CD4-positive, alpha-beta T cell treated with Interleukin-4 for 4 hours (primary cell): ENCODE measurements around the gene PLD1.

Experiments
- DNase-seq: peaks from one replicate; pipeline ENCODE4 v3.0.0-alpha.2; 2020

The PLD1 gene

DNA sequence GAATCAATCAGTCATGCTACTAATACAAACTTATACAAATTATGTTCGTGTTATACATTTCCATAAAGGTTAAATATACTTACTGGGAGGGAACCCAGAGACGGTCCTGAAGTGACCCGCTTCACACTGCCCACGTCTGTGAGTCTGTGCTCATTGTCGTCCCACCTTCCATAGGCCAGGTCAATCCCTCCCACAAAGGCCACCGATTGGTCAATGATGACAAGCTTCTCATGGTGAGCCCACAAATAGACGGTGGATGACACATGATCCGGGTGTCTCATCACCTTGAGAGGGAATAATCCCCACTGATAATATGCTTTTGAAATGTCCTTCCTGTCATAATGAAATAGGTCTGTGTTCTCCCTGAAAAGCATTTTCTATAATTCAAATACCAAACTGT is 121.7 kb downstream of the PLD1 start:
- no peak for DNase-seq

DNA sequence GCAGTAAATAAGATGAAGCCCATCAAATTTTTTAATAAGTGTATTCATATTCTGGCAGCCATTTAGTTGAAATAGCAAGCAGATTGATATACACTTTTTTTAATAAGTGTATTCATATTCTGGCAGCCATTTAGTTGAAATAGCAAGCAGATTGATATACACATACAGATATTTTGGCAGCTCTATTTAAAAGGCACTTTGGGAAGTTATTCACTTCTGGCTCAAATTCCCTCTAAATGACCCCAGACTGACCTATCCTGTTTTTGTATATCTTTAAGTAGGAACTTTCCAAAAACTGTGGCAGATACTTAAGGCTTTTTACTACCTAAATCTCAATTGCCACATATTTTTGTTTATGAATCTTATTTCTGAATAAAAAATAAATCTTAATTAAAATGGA is 122.3 kb downstream of the PLD1 start:
- DNase-seq: no peak

DNA sequence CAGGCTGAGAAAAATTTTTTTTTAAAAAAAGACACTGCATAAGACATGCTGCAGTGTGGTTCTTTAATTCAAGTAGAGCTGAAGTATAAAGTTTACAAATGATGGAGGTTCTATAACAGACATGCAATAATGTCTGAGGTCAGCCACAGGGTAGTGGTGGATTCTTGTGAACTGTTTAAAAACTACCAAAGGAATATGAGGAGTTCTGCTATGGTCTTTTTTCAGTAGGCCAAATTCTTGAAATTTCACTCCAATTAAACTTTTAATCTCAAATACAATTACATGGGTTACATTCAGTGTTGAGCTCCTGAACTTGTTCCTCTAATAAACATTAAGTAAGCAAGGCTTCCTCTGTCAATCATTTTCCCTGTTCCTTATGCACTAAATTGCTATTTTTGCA is 122.7 kb downstream of the PLD1 start:
- no peak for DNase-seq

DNA sequence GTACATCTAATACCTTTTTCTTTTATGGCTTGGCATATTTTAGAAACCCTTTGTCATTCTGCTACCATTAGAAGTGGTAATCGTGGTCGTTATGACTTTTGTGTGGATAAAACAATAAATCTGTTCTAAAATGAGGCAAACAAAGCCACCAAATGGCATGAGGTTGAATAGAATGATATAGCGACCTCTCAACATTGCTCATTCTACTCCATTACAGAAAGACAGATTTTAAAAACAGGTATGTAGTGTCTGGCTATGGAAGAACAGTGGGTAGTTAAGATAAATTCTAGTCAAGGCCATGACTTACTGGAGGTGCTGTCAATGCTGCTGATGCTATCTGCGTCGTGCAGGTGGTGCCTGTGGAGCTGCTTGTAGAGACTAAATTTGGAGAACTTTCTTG is 123.2 kb downstream of the PLD1 start:
- no peak for DNase-seq

DNA sequence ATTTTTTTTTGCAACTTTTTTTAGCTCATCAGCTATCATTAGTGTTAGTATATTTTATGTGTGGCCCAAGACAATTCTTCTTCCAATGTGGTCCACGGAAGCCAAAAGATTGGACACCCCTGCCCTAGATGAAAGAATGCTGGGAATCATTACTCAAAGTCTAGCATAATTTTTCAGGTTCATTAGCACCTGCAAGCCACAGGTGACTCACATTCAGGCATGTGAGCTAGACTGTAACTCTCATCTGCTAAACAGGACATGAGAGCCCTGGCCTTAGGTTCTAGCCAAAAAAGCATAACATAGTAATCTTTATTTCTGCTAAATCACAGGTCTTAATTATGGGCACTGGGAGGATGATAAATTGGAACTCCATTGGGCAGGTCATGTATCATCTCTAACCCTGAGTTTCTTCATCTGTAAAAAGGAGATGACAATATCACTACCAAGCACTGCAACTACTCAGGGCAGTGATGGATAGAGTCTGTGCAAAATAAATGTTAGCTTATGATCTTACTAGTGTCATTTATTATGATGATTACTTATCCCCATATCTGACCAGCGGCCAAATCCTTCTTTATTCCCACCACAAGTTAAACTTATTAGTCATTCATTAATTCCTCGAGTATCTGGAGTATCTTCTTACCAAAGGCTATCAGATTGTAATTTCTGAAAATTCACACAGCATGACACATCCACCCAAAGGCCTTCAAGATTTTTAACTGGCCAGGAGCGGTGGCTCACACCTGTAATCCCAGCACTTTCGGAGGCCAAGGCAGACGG is 125.0 kb downstream of the PLD1 start:
- DNase-seq: no peak

DNA sequence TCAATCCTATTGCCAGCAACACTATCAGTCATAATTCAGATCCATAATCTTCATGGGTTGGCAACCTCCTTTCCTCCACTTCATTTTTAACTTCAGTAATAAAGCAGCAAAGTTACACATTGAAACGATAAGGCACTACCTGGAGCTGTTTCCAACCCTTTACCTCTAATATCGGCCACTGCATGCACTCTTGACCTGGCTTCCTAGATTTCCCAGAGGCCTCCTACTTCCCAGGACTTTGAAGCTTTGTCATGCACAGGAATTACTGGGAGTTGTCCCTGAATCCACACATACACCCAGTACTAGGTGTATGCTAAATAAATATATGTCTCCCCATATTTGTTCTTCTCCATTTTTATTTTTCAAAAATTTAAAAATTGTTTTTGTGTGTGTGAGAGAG is 126.1 kb downstream of the PLD1 start:
- DNase-seq: no peak

DNA sequence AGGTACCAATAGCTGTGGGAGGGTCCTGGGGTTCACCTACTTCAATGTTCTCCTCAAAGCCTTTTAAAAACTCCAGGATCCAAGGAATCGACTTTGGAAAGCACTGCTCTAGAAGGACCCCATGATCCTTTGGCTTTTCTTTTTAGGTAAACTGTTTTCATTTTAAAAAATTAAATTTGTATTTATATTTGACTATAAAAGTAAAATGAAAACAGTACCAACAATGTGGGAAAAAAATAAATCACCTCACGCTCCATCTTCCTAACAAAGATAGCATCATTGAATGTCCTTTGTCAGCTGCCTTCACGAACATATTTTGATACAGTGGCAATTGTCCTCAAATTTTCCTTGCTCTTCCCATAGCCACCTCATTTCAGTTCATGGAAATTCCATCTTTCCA is 127.5 kb downstream of the PLD1 start:
- DNase-seq: no peak

DNA sequence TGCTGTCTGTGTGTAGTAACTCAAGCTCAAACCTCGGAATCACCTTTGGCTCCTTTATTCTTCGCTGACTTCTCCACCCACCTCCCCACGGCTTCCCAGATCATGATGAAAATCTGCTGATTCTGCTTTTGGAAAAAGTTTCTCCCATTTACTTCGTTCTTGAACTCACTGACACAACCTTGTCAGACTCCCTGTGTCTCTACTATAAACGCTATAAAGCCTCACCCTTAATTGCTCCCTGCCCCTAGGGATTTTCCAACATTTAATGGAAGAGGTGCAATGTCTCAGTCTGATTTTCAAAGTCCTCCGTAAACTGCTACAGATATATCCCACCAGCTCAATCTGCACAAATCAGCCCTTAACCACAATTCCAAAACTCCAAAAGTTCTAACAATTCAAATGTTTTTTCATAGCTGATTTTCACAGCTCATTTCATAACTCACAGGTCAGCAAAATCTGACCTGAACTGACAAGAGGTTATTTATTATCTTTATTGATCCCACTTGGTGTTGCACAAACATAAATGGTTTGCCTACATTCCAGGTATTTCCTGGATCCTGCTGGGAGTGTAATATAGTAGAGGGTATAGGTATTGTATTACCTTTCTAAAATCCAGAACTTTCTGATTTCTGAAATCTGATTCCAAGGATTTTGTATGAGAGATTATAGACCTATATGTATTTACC is 129.4 kb downstream of the PLD1 start:
- no peak for DNase-seq

DNA sequence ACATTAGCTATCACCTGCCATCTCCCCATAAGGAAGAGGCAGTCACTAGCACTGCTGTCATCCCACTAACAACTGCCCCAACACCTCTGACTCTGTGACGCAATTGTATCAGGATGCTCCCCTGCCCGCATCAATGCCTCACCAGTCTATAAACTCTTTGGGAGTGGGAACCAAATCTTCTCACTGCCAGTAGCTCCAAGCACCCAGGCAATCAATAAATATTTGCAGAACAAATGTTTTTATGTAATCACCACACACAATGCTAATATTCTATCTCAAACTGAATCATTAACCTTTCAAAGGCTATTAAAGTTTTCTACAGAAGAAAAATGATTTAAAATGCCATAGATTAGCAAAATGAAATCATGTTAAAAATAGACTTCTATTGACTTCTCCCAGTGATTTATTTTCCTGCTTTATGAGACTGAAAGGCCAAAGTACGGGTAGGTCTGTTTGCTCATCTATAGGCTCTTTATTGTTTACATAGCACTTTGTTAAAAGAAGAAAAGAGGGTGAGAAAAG is 131.3 kb downstream of the PLD1 start:
- DNase-seq: no peak

DNA sequence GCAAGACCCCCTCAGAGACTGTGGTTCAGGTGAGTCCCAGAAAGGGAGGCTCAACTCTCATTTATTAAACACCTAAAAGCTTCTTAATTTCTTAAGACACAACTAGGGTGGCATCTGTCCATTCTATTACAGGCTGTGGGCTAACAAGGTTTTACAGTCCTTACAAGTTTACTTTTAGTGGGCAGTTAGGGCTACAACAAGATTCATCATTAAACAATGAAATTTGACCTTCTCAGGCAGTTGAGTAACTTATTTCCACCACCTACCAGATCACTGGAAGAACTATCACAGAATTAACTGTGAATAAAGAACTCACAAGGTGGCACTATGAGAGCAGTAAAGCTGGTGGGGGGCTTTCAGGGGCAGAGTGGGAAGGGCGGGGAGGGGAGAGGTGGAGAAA is 132.6 kb downstream of the PLD1 start:
- no peak for DNase-seq

DNA sequence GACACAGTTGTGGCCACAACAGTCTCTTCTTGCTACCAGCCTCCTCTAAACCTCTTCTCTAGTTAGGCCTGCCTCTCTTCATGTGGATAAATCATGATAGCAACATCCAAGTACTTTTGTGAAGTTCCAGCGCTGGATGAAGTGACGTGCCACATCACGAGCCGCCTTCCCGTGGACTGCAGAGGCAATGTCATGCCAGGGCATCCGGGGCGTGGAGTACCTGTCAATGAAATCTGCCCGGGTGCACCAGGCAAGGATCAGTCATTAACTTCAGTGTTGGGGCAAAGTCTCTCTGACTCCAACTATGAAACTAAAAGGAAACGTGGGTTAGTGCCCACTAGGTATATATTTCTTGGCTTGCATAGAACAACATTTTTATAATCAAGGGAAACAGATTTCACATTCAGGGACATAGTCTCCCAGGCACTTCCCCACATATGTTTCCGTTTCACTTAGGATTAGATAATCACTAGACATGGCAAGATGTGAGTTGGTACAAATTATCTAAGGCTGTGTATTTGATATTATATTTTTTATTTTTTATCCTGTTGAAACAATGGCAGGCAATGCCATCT is 133.6 kb downstream of the PLD1 start:
- DNase-seq: no peak

DNA sequence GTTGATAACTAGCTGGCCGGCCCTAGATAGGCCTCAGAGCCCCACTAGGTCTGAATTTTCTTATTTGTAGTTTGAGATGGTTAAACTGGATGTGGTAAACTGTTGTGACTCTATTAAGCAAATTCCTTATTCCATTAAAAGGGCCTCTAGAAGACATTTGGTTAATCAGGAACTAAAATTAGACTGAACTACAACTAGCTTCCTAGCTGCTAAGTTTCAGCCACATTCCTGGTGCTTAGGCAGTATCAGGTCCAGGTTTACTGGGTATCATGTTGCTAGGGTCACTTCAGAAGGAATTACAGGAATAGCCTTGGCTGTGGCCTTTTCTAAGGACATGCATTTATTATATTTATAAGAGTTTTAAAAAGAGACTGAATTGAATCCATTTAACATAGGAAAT is 136.3 kb downstream of the PLD1 start:
- no peak for DNase-seq

DNA sequence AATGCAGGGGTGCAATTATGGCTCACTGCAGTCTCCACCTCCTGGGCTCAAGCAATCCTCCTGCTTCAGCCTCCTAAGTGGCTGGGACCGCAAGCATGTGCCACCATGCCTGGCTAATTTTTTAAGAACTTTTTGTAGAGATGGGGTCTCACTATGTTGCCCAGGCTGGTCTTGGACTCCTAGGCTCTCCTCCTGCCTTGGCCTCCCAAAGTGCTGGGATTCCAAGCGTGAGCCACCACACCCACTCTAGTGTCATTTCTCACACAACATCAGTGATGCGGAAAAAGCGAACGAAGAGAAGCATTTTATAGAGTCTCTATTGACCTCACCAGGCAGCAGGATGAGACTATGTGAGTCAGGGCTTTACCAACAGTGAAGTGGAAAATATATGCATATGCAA is 137.7 kb downstream of the PLD1 start:
- DNase-seq: no peak

DNA sequence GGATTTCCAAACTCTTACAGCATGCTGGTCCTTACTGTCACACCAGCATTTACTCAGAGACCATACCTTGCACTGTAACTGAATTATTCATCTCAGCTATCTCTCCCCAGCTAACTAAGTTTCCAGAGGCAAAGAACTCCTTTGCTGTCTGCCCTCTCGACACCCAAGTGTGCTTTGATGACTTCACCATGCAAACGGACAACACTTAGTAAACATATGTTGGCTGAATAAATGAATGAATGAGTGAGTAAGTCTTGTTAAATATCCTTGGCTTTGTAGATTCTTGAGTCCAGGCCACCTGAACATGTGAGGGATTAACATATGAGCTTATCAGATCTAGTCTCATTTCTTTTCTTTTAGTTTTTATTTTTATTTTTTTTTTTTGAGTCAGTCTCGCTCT is 138.2 kb downstream of the PLD1 start:
- DNase-seq: no peak

DNA sequence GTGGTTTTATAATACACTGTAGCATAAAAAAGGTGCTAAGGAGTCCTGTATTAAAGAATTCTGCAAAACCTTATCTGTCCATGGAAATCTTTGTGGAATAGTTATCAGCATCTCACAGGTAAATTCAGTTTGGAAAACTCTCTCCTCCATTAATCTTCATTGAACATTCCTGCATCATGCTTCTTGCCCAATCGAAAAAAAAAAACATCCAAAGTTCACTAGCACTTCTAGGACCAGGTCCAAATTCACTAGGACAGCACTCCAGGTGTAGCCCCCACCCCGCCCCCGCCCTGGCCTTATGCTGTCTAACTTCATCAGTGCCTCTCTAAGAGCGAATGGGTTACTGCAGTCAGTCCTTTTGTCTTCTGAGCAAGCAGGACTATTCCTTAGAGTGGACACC is 138.6 kb downstream of the PLD1 start:
- no peak for DNase-seq

DNA sequence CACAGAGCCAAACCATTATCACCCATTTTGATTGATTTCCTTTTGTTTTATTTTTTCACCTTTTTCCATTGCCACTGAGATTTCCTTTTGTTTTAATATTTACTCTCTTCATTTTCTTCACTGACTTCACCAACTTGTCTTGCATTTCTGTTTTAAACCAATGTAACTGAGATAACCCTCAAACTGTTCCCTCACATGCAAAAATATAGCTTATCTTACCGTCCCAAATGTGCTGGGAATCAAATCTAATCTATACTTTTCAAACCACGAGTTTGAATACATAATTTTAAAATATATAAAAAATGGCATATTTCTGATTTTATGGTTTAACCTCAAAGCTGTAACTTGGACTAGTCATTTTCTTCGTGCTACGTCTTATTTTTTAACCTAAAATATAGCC is 143.8 kb downstream of the PLD1 start:
- DNase-seq: no peak

DNA sequence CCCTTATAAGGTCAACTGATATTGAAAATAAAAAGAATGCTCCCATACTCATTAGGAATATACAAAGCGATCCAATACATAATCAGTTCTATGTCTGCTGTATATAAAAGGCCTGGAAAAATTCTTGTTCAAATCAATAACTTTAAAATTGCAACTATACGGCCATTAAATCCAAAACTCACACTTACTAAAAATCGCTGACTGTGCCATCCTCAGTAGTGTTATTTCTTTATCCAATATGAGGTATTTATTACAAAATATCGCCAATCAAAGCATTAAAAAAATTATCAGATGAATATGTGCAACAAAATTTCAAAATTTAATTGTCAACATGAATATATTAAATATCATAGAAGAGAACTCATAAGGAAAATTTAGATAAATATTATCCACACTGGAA is 146.5 kb downstream of the PLD1 start:
- no peak for DNase-seq

DNA sequence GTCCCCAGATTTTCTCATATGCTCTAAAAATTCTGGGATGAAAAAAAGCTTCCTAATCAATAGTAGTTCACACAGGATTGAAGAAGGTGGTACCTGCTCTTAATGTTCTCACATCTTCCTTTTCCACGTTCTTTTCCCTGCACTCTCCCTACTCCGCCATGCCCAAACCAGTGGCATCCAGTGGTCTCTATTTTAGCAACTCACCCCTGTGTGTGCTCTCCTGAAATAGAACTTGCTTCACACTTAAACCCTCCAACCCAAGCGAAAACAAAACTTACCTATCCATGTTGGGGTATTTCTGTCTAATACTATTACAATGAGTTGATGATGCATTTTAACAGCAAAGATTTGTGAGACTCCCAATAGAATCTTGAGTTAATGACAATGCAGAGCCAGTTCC is 148.8 kb downstream of the PLD1 start:
- no peak for DNase-seq

DNA sequence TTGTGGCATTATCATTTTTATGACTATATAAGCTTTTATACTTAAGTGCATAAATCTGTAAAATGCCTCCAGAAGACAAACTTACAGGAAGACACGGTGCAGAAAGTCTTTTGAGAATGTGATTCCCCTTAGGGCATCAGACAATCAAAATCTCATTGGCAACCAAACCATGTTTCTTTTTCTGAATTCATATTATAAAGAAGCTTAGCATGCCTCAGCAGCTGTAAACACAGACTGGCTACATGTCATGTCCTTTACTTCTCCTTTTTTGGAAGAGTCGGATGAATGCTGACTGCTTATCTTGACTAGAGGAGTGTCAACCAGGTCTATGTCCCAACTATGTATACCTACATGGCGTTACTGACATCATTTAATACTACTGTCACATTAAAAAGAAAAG is 150.1 kb downstream of the PLD1 start:
- DNase-seq: no peak

DNA sequence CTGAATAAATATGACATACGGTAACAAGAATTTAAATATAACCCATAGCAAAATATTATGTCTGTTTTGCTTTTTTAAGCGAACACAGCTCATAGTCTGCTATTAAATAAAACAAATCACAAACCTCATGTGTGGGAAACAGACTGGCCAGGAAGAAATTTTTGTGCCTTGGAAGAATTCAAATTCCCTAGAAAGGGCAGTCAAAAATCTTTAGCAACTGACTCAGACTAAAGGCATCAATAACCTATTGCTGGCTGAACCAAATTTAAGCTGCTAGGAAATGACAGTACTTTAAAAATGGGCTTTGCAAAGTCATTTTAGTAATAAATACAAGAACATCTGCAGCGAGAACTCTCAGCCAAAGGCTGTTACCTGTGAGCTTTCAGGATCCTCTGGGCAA is 151.4 kb downstream of the PLD1 start:
- no peak for DNase-seq

DNA sequence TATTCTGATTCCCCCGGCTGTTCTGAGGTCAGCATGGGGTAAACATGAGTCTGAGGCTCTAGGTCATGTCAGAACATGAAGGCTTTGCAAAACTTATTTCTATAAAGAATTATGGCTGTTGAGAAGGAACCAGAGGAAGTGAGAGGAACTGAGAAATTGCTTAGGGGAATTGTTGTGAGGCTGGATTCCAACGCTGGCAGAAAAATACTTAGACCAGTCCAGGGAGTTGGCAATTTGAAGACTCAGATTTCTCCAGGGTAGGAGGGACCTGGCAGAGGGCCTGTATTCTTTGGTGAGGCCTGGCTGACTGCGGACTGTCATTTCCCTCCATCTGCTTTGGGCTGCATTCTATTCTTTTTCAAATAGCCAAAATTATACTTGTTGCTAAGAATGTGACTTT is 155.5 kb downstream of the PLD1 start:
- no peak for DNase-seq

DNA sequence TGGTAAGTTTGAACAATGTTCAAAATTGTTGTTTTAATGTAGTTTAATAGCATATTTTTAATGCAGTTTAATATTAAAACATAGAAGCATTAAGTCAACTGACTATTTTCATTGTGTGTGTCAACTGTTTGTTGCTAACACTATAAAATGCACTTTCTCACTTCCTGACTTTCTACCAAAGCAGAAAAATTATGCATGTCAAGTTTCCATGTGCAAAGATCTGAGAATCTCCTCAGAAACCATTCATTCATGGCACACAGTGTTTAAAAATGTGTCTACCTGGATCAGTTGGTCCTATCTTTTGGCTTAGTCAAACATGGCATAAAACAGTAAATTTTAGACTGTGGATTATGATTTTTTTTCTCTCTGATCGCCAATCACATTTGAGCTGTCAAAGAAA is 156.0 kb downstream of the PLD1 start:
- DNase-seq: no peak

DNA sequence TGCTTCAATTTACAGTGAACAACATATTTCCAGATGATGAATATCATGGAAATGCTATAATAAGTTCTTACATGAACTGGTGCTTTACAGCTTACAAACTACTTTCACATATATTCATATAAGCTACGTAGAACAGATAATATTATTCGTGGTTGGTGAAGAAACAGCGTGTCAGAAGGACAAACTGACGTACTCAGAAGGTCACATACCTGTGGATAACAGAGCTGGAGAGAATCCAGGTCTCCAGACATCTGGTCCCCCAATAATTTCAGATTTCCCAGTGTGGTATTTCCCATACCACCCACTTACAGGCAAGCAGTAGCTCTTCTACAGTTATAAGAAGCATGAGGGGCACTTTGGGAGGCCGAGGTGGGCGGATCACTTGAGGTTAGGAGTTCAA is 156.6 kb downstream of the PLD1 start:
- DNase-seq: no peak

DNA sequence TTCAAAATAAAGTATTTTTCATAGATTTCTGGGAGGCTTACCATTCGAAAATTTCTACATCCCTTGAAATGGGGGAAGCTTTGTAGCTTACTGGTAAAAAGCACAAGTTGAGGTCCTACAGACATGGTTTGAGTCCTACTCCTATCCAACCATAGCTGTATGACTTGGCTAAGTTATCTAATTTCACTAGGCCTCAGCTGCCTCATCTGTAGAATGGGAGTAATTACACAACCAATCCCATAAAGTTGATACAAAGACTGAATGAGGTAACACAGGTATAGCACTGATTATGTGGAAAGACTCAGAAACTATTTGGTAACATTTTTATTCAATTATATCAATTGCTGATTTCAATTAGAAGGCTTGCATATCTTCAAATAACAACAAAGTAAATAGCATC is 157.4 kb downstream of the PLD1 start:
- no peak for DNase-seq
